RPMI8226 (cell line): ENCODE data around the gene DAAM1.

Source experiments
- DNase-seq: peaks from one replicate; pipeline ENCODE4 v3.0.0-alpha.2; 2015

The DAAM1 gene

DNA sequence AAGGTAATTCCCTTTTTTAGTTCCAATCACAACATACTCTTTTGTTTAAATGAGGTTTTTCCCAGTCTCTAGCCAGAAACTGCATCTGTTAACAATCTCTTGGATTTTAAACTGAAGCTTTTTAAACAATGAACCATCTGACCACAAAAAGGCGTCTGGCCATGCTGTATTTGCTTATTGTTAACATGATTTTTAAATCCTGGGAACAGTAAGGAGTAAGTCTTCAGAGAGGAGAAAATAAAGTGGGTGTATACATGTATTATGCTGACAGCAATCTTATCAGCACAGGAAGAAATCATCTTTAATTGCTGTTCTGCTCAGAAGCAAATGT, 106.2 kb downstream of the DAAM1 start:
- no peak for DNase-seq

- no peak for DNase-seq
Measured at GRCh38 chr14:59295951-59296350, 107.5 kb downstream of the DAAM1 start.

- no peak for DNase-seq
Measured at GRCh38 chr14:59296508-59296907, 108.0 kb downstream of the DAAM1 start.

DNA sequence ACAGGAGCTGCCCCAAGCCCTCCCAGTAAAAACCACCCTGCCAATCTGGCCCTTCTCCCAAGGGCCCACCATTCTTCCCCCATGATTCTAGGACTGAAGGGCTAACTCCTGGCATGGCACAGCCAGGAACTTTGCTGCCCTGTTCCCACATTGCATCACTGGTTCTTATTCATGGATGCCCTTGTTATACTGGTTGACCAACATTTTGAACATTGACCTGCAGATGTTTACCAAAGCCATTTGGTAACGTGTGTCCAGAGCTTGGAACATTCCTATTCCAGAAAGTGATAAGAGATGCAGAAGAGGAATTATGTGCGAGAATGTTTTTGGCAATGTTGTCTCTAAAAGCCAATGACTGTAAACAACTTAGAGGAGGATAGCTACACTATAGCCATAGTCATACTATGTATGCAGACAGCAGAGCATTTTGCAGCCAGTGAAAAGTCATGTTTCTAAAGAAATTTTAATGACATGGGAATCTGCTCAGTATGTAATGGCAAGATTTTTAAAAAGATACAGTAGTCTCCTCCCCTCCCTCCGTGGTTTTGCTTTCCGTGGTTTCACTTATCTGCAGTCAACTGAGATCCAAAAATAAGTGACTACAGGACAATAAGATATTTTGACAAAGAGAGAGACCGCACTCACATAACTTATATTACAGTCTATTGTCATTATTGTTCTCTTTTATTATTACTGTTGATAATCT, 108.8 kb downstream of the DAAM1 start:
- no peak for DNase-seq

DNA sequence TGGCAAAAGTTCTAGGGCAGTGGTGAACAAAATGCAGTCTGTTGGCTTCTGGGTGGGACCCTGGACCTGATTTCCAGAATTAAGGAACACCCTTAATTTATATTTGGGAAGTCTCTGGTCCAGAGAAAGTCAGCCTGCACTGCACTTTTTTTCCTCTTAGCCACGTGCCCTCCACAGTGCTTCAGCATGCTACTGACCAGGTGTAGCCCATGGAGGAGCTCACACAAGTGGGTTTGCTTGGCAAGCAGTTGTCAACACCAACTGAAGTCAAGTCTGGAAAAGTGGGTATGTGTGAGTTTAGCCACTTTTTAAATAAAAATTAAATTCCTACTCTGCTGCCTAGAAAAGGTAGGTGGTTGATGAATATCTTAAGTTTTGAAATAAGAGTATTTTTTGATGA, 111.3 kb downstream of the DAAM1 start:
- DNase-seq, result no peak

GRCh38 chr14:59301354-59301753, 112.9 kb downstream of the DAAM1 start:
- peak; percentile 67 for DNase-seq

DNA sequence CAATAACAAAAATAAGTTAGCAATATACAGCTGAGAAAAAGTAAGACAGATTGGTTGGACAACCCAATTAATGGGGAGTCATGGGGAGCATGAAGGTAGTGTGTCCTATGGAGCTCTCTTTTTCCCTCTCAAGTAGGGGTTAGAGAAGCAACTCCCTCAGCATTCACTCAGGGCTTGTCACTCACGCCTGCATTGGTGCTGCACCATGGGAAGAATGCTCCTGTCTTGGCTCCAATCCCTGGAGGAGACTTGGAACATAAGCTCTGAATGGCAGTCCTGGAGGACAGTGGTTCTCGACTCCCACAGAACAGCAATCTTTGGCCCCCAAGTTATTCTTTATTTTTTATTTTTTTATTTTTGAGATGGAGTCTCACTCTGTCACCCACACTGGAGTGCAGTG, 113.8 kb downstream of the DAAM1 start:
- DNase-seq, result no peak

DNA sequence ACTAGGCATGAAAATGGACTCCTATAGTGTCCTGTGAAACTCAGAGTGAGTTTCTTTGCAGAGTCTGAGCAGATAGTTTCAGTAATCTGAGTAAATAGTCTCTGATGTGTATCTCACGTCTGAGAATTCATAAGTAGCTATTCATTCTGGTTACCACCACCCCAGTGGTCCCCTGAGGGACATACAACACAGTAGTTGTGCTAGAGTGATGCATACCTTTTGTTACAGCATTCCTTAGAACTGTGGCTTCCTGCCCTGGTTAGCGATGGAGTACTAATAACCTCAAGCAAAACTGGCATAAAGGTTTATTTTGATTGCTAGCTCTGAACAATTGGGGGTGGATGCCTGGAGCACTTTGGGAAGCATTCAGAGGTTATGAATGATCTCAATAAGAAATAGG, 114.7 kb downstream of the DAAM1 start:
- no peak for DNase-seq

GRCh38 chr14:59305231-59305630, 116.8 kb downstream of the DAAM1 start:
- DNase-seq, result no peak

DNA sequence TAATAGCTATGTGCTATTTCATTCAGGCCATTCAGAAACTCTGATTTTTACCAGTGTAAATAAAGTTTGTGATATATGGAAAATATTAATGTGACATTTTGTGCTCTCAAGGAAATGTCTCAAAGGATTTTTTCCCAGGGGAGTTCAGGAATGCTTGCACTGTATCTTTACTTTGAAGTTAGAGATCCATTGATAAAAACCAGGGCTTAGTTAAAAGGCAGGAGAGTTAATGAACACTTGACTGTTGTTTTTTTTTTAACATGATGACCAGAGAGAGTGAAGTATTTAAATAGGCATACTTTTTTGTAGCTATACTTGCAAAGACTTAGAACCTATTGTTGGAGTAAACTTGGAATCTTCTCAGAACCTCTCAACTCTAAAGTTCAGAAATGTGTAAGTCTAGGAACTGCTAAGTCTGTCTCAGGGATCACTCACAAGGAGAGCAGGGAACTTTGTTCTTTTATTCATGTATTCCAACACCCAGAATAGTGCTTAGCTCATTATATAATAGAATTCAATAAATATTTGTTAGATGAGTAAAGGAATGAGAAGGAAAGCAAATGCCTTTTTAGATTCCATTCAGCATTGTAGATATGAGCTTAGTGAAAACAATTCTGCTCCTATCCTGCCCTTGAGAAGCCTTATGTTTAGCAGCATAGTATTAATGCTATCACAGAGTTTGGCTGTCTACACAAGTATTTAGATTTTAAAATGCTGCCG, 117.5 kb downstream of the DAAM1 start:
- no peak for DNase-seq

DNA sequence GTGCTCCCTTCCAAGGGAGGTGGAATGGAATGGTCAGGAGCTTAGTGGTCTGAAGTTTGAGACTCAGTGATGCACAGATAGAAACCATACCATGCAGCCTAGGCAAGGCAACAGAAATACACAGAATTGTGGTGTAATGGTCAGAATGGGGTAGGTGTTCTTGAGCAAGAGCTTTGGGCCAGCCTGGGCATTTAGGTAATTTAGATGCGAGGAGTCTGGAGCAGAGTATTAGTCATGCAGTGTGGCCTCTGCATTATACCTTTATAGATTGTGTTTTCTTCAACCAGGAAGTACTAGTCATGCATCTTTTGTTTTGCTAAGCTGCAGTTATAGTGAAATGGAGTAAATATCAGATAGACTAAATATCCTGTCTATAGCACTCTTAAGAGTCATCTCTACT, 118.3 kb downstream of the DAAM1 start:
- no peak for DNase-seq

DNA sequence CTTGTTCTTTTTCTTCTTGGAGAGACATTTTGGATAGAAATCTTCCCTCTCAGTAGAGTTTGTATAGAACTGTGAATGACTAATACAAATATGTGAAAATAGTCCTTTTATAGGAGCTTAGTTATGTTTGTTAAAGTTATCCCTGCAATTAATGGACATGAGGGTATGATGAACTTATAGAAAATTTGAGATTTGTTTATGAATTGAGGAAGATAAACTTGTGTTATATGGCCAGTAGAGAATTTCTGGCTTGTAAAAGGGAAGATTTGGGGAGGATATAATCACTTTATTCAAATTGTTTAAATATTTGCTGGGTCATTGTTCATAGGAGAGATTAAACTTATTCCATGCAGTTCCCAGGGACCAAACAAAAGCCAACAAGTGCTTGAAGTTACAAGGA, 119.6 kb downstream of the DAAM1 start:
- DNase-seq, result no peak

DNA sequence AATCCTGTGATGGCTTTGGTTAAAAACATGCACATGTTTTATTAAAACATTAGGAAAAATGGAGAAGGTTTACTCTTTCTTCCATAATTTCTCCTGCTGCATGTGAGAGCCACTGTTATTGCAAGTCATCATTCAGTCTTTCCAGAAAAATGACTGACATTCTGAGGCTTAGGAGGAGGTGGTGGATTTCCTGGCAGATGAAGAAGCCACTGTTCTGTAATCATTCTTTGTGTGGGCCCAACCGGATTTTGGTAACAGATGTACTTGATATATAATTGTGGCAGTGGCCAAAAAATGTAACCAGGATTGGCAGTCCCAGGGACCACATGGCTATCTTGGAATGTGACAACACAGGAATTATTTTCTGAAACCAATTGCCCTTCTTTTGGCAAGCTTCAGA, 120.2 kb downstream of the DAAM1 start:
- no peak for DNase-seq

DNA sequence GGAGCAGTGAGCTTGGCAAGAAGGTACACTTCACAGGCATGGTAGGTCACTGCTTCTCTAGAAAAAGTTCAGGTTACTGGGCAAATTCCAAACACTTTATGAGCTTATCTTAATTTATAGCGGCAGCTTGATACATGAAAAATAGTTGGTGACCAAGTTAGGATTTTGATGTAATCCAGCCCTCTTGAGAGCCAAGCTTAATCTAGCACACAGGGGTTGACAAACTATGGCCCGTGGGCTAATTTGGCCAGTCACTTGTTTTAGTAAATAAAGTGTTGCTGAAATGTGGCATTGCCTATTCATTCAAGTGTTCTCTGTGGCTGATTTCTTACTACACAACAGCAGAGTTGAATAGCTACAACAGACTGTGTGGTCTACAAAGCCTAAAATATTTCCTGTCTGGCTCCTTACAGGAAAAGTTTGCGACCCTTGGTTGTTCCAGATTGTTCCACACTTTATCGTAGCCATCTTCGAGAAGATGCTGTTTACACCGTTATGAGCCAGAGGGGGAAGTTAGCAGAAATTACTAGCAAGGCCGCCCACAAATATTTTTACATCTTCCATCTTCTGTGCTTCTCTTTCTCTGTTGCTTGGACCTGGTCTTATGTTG, 120.9 kb downstream of the DAAM1 start:
- no peak for DNase-seq

DNA sequence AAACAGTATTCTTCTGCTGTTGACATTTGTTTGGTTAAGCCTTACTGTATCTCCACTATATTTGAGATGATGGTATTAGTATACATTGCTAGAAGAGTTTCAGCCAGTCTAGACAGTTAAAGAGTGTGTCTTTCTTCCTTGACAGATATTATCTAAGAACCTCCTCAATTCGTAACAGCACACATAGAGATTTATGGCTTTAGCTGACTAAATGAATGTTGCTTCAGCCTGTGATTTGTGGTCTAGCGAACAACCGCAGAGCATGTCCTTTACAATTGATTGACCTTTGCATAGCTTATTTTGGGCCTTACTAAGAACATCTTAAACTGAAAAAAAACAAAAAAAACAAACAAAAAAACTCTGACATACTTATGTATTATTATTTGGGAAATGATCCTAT, 122.2 kb downstream of the DAAM1 start:
- DNase-seq, result no peak

GRCh38 chr14:59311723-59312122, 123.3 kb downstream of the DAAM1 start:
- no peak for DNase-seq

DNA sequence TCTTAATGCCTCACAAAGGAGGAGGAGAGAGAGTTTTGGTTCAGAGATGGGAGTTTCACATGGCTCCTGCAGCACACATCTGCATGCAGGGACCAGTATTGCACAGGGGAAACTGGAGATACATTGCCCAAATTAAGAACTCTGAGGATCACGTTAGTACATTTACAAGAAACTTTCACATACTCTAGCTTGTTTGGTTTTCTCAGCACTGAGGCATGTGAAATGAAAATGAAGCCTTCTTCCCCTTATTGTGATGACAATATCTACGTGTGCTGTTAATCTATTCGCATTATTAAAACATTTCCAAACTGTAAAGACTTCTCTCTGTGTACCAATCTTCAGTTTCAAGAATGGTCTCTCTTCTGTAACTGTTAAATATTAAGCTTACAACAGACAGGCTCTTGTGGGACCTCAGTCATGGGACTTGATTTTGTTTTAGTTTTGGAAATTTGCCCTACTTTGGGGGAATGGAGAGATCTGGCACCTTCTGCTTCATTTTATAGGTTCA, 124.7 kb downstream of the DAAM1 start:
- DNase-seq, result no peak

DNA sequence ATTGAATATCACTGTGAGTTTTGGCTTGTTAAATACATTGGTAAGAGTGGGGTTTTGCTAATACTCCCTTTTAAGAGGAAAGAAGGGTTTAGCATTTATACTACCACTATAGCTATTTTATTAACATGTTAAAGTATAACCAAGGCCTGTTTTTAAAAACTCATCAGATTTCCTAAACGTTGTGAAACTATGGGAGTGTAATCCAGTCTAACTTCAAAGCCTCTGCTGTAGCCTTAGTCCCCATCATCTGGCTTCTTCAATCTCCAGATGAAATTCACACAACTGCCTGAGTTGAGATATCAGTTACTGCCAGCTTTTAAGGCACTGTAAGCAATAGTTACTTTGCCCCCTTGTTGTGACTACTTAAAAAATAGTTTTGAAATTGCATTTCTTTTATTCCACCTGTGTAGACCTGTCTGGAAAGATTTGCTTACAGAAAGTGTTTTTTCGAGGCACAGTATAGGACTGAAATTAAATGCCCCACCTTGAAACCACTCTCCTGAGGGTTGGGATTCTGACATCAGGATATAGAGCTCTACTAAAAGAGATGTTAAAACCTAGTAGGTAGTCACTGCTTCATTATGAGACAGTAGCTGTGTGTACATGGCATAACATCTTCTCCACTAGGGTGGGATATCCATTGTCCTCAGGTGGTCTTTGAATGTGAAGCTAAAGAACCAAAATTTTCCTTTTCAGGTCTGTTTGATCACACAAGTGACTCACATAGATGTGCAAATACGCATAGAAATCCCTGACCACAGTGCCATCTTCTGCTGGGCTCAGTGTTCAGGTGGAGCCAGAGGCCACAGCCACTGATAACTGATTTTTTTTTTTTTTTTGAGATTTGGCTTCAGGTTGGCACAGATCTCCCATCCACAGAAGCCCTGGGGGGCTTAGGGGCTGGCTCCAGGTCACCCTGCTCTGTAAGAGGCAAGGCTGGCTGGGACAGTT, 125.5 kb downstream of the DAAM1 start:
- DNase-seq, result no peak

- no peak for DNase-seq
Measured at GRCh38 chr14:59314953-59315599, 126.6 kb downstream of the DAAM1 start.

DNA sequence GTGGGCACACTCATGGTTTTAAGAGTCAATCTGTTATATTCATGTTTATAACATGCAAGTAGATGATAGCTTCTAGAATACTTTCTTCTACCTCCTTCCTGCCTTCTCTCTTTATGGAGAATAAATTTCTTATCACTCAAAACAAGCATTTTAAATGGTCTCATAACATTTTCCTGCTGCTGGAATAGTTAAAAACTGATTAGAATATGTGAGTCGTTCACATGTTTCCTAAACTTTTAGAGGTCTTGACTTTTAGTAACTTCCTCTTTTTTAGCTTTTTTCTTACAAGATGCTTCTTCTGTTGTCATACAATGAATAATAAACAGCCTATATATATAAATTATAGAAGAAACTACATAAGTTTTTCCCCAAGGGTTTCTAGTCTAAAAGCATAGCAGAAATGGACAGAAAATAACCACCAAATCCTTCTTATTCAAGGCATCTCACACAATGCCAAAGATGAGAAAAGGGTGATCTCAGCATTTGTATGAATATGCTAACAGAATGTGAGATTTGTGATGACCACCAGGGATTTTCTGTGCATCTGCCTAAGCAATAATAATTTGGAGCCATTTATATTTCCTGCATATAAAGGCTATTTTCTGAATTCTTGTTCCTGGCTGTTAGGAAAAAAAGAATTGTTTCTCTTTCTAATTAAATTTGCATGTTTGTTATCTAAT, 127.8 kb downstream of the DAAM1 start:
- DNase-seq, result no peak

GRCh38 chr14:59317346-59317745, 128.9 kb downstream of the DAAM1 start:
- no peak for DNase-seq
